Spleen (tissue), 11 donors: ENCODE measurements around the gene IL3RA. TPM values are rescaled to one million over a fixed set of nuclear protein-coding genes. Genes with fewer than 3 reads are reported as not detected.
A peak's percentile ranks its signal among the peaks of the same experiment; 100 is the strongest.

Experiments
- DNase-seq: peaks from one replicate; pipeline ENCODE4 v3.0.0-alpha.2; 2020
- H3K27ac ChIP-seq, 8 donors: fragments of 200-600 bp; sonication (generic) in 7 of 8; 1 replicate in 4 of 8; 2 replicates in 4 of 8; pipeline versions ENCODE4 v1.5.0 to v1.8.0; 2016 to 2021; ENCODE audit warnings: inconsistent platforms in 4 of 8, mild to moderate bottlenecking in 4 of 8, moderate library complexity in 1 of 8
- H3K27me3 ChIP-seq, 7 donors: fragments of 200-600 bp; sonication (generic) in 6 of 7; replicated peaks in 1 of 7; 1 replicate in 4 of 7; 2 replicates in 3 of 7; pipeline versions ENCODE4 v1.5.0 to v1.8.0; 2016 to 2021; ENCODE audit warnings: inconsistent platforms in 3 of 7, mild to moderate bottlenecking in 1 of 7
- H3K36me3 ChIP-seq, 6 donors: fragments of 200-600 bp; sonication (generic) in 5 of 6; 1 replicate in 4 of 6; 2 replicates in 2 of 6; pipeline versions ENCODE4 v1.5.0 to v1.8.0; 2016 to 2021; ENCODE audit warnings: inconsistent platforms in 2 of 6
- H3K4me1 ChIP-seq, 6 donors: fragments of 200-600 bp; sonication (generic) in 5 of 6; 1 replicate in 3 of 6; 2 replicates in 3 of 6; pipeline versions ENCODE4 v1.5.0 to v1.8.0; 2016 to 2021; ENCODE audit warnings: inconsistent platforms in 3 of 6
- H3K4me3 ChIP-seq, 8 donors: fragments of 200-600 bp; sonication (generic) in 7 of 8; 1 replicate in 4 of 8; 2 replicates in 4 of 8; pipeline versions ENCODE4 v1.5.0 to v1.8.0; 2016 to 2021; ENCODE audit warnings: inconsistent platforms in 4 of 8, mild to moderate bottlenecking in 4 of 8, moderate library complexity in 2 of 8
- H3K9me3 ChIP-seq, 8 donors: fragments of 200-600 bp; sonication (generic) in 7 of 8; 1 replicate in 4 of 8; 2 replicates in 4 of 8; pipeline versions ENCODE4 v1.5.0 to v1.8.0; 2016 to 2021; ENCODE audit warnings: inconsistent platforms in 4 of 8
- CTCF ChIP-seq, 11 experiments: fragments of 200-600 bp in 7 of 11; fragments of 450-650 bp in 4 of 11; sonication (generic) in 4 of 11; IDR thresholded peaks in 8 of 11; conservative IDR thresholded peaks in 3 of 11; 1 replicate in 7 of 11; 2 replicates in 4 of 11; pipeline versions ENCODE4 v1.4.0 to v1.8.0; 2016 to 2021; ENCODE audit warnings: antibody characterized with exemption in 11 of 11, inconsistent platforms in 4 of 11, mild to moderate bottlenecking in 1 of 11
- POLR2A ChIP-seq, 3 donors: fragments of 450-650 bp; IDR thresholded peaks; one replicate each; pipeline ENCODE4 v1.5.1; 2017; ENCODE audit warnings: antibody characterized with exemption in 3 of 3, mild to moderate bottlenecking in 1 of 3
- POLR2AphosphoS5 ChIP-seq, 3 donors: sonication (generic); formaldehyde crosslinking; IDR thresholded peaks; one replicate each; pipeline ENCODE4 v1.5.1; 2017; ENCODE audit warnings: antibody characterized with exemption in 3 of 3
- WGBS, 5 donors: extraction: QIAGEN DNeasy Blood & Tissue Kit in 3 of 5; methylation state at CpG; one replicate each; pipeline versions ENCODE4 v1.1.5 to v1.1.7; 2013 to 2018; 5-methylcytosine and 5-hydroxymethylcytosine counted together
- intact Hi-C: fragments of 100-400 bp; cut with DNase I; formaldehyde crosslinking; loops from one replicate; pipeline ENCODE4 v1.15.0; 2023; ENCODE audit warnings: low total_unique reads
- polyA plus RNA-seq, 3 donors: library from polyadenylated mRNA; stranded (reverse); fragments of 200-250 nt; gene quantifications; one replicate each; pipeline ENCODE4 v1.2.1, GENCODE V29; 2013
- total RNA-seq, 7 donors: library from RNA; depleted of rRNA in 3 of 7; stranded (reverse); fragments of >200 nt in 3 of 7; fragmentation: NEBNext Ultra II Directional in 4 of 7; extraction: Animal tissue kit (Norgen Biotek cat#: 25700) in 4 of 7; gene quantifications; one replicate each; pipeline versions ENCODE4 v1.1.0 to v1.2.1, GENCODE V29; 2016 to 2021
- donor health status: healthy with polysubstance abuse.
- donor health status: DM: no; HTN: no; CAD: no; lungs with moderate emphysema.
- donor health status: DM: no; HTN: no; CAD: no.
- donor health status: Bipolar disorder and iron deficiency.
- donor health status: healthy.
- donor health status: DM: no; HTN: no; CAD: no.
- donor health status: DM: yes; HTN: yes; CAD: no.

Gene IL3RA
- total and polyA plus RNA-seq, 10 donors = 2.4 to 11.2 (median 7.0) TPM

- no peak overlapping the region for H3K27ac ChIP-seq
- peak; percentile 30 for DNase-seq
- peaks cover 0 to 20% (median 13%) of the 10 kb centered on the region in 8 donors for H3K9me3 ChIP-seq
- WGBS, 5 donors = 79 to 92% (median 88%) methylated on average over 11 of the region's 11 CpGs
- TF ChIP-seq CTCF (IDR thresholded peaks at IDR 0.05 in 8 of 11, conservative IDR thresholded peaks at IDR 0.05 in 3 of 11) (no peak), POLR2AphosphoS5 (IDR thresholded peaks at IDR 0.05) (no peak), POLR2A (IDR thresholded peaks at IDR 0.05) (no peak)
- intact Hi-C loops = no loop called here
- H3K4me3 ChIP-seq = no peak overlapping the region
- H3K4me1 ChIP-seq = peaks cover 0 to 7% (median 0%) of the 10 kb centered on the region in 6 donors
- H3K27me3 ChIP-seq = no peaks in the 10 kb centered on the region
- peaks cover 0 to 30% (median 15%) of the 10 kb centered on the region in 6 donors for H3K36me3 ChIP-seq
Measured at GRCh38 chrX:1354036-1355019, 17.7 kb downstream of the IL3RA start.

- TF ChIP-seq POLR2A (IDR thresholded peaks at IDR 0.05) (no peak), POLR2AphosphoS5 (IDR thresholded peaks at IDR 0.05) (peak in 1 of 3 donors; percentile 47)
- peak; percentile 63 for DNase-seq
- peaks cover 0 to 32% (median 16%) of the 10 kb centered on the region in 6 donors for H3K36me3 ChIP-seq
- intact Hi-C loops = no loop called here
- H3K4me1 ChIP-seq = peaks cover 0 to 7% (median 0%) of the 10 kb centered on the region in 6 donors
- H3K9me3 ChIP-seq = peaks cover 0 to 20% (median 13%) of the 10 kb centered on the region in 8 donors
- 35 to 42% (median 36%) methylated on average over 11 of the region's 11 CpGs for WGBS, 5 donors
- H3K4me3 ChIP-seq = no peak overlapping the region
- H3K27me3 ChIP-seq = no peaks in the 10 kb centered on the region
- H3K27ac ChIP-seq = peak overlapping the region in 1 of 8 donors; percentile 25
Measured at GRCh38 chrX:1355131-1356046, 18.8 kb downstream of the IL3RA start.

- WGBS, 5 donors = 93 to 99% (median 94%) methylated on average over 10 of the region's 10 CpGs
- intact Hi-C loops = no loop called here
- H3K4me3 ChIP-seq = no peak overlapping the region
- peaks cover 0 to 7% (median 0%) of the 10 kb centered on the region in 6 donors for H3K4me1 ChIP-seq
- TF ChIP-seq CTCF (IDR thresholded peaks at IDR 0.05 in 8 of 11, conservative IDR thresholded peaks at IDR 0.05 in 3 of 11) (no peak), POLR2A (IDR thresholded peaks at IDR 0.05) (no peak), POLR2AphosphoS5 (IDR thresholded peaks at IDR 0.05) (no peak)
- H3K9me3 ChIP-seq = peaks cover 0 to 20% (median 13%) of the 10 kb centered on the region in 8 donors
- H3K27me3 ChIP-seq = no peaks in the 10 kb centered on the region
- DNase-seq = peak; percentile 21
- H3K36me3 ChIP-seq = peaks cover 0 to 36% (median 19%) of the 10 kb centered on the region in 6 donors
- H3K27ac ChIP-seq = no peak overlapping the region
Measured at GRCh38 chrX:1357993-1358392, 21.4 kb downstream of the IL3RA start.

- intact Hi-C loops = no loop called here
- Histone ChIP-seq H3K27me3 (no peaks in the 10 kb centered on the region), H3K36me3 (peaks cover 0 to 44% (median 19%) of the 10 kb centered on the region in 6 donors), H3K4me1 (peaks cover 0 to 7% (median 0%) of the 10 kb centered on the region in 6 donors), H3K27ac (no peak overlapping the region), H3K4me3 (no peak overlapping the region), H3K9me3 (peaks cover 0 to 17% (median 13%) of the 10 kb centered on the region in 8 donors)
- WGBS, 5 donors = 87 to 93% (median 91%) methylated on average over 6 of the region's 6 CpGs
- TF ChIP-seq CTCF (IDR thresholded peaks at IDR 0.05 in 8 of 11, conservative IDR thresholded peaks at IDR 0.05 in 3 of 11) (no peak), POLR2AphosphoS5 (IDR thresholded peaks at IDR 0.05) (no peak), POLR2A (IDR thresholded peaks at IDR 0.05) (no peak)
- DNase-seq = peak; percentile 5
Measured at GRCh38 chrX:1358793-1359476, 22.4 kb downstream of the IL3RA start.
